Type B pancreatic cell (in vitro differentiated cells): ENCODE measurements around the gene TMEM108. TPM values are rescaled to one million over a fixed set of nuclear protein-coding genes. Genes with fewer than 3 reads are reported as not detected.

Experiments used
- DNase-seq: peaks from one replicate; pipeline ENCODE4 v3.0.0; 2021; ENCODE audit warnings: mixed read lengths; ENCODE audit not compliant: unreplicated experiment; ENCODE audit errors: extremely low spot score
- H3K27ac Mint-ChIP-seq: 2 replicates; pipeline ENCODE4 v1.8.0; 2021; ENCODE audit warnings: mild to moderate bottlenecking, mixed read lengths
- H3K27me3 Mint-ChIP-seq: 2 replicates; pipeline ENCODE4 v1.8.0; 2021; ENCODE audit warnings: mixed read lengths
- H3K36me3 Mint-ChIP-seq: 2 replicates; pipeline ENCODE4 v1.8.0; 2021; ENCODE audit warnings: mixed read lengths
- H3K4me1 Mint-ChIP-seq: one replicate; pipeline ENCODE4 v1.8.0; 2021; ENCODE audit warnings: mixed read lengths; ENCODE audit not compliant: unreplicated experiment
- H3K4me3 Mint-ChIP-seq: 2 replicates; pipeline ENCODE4 v1.8.0; 2021; ENCODE audit warnings: mild to moderate bottlenecking, mixed read lengths
- H3K9me3 Mint-ChIP-seq: 2 replicates; pipeline ENCODE4 v1.8.0; 2021; ENCODE audit warnings: mixed read lengths
- CTCF ChIP-seq: fragments of 200-600 bp; sonication (generic); conservative IDR thresholded peaks from 2 replicates; pipeline ENCODE4 v1.5.0; 2021; ENCODE audit warnings: antibody characterized with exemption, mild to moderate bottlenecking
- total RNA-seq: library from RNA; stranded (reverse); gene quantifications from 2 replicates; pipeline ENCODE4 v1.2.1, GENCODE V29; 2021; ENCODE audit warnings: low replicate concordance

Gene TMEM108
- total RNA-seq, 1 donor from 2014 or later: 7.4 TPM

DNA sequence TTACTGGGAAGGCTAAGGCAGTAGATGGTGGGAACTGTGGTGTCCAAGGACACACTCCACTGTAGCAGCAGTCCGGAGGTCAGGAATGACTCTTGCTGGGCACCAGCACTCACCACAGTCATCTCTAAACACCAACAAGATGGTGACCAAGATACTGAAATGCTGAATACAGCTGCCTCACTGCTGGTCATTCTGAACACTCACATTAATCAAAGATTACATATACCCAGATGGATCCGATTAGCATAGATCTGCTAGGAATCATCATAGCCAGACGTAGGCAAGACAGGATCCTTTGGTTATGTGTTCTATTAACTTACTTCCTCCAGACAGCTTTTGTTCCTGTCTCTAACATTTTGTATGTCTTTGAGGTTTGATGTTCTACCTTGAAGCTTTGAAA, 226.7 kb downstream of the TMEM108 start:
- Mint-ChIP-seq H3K9me3 (no peaks in the 10 kb centered on the region), H3K4me1 (peaks cover 7% of the 10 kb centered on the region), H3K27me3 (no peaks in the 10 kb centered on the region), H3K4me3 (no peak overlapping the region), H3K36me3 (no peaks in the 10 kb centered on the region), H3K27ac (no peak overlapping the region)
- no peak for TF ChIP-seq CTCF
- no peak for DNase-seq

DNA sequence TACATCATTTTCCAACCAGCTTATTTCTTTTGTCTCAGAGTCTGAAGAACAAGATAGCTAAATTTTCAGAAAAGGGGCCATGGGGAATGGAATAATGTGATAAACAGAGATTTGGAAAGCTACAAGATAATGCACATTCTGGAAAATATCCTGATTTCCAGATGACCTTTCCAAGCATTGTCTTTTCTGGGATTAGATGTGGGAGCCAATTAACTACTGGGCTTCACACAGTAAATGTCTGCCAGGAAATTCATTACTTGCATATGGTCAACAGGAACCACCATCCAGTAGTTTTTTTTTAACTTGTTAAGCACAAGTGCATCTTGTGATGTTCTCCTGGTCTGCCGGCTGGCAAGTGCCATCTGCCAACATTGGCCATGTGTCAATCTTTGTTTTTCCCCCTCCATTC, 230.5 kb downstream of the TMEM108 start:
- Mint-ChIP-seq H3K4me1 (peaks cover 11% of the 10 kb centered on the region), H3K9me3 (no peaks in the 10 kb centered on the region), H3K36me3 (no peaks in the 10 kb centered on the region), H3K27me3 (peaks cover under 1% of the 10 kb centered on the region), H3K27ac (no peak overlapping the region), H3K4me3 (no peak overlapping the region)
- no peak for DNase-seq
- TF ChIP-seq CTCF: no peak

- peaks cover 4% of the 10 kb centered on the region for H3K27me3 Mint-ChIP-seq
- no peaks in the 10 kb centered on the region for H3K9me3 Mint-ChIP-seq
- no peak for TF ChIP-seq CTCF
- no peaks in the 10 kb centered on the region for H3K36me3 Mint-ChIP-seq
- DNase-seq: no peak
- H3K27ac Mint-ChIP-seq: no peak overlapping the region
- H3K4me3 Mint-ChIP-seq: no peak overlapping the region
- H3K4me1 Mint-ChIP-seq: peaks cover 11% of the 10 kb centered on the region
Measured at GRCh38 chr3:133269393-133269792, 231.2 kb downstream of the TMEM108 start.

DNA sequence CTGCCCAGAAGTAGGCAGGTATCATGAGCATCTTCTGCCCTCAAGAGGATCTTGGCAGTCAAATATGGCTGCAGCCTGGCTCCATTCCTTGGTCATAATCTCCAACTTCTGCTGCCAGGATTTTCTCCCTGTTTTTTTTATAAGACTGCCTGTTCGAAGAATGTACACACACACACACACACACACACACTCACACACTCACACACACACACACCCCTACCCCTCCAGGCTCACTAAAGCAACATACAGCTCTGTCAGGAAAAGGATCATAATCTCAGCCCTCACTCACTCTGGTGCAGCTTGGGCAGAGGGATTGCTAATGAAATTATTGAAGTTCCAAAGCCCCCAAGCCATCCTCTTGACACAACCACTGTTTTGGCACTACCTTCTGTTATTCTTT, 232.4 kb downstream of the TMEM108 start:
- DNase-seq: no peak
- H3K27me3 Mint-ChIP-seq: peaks cover 4% of the 10 kb centered on the region
- TF ChIP-seq CTCF: no peak
- H3K36me3 Mint-ChIP-seq: no peaks in the 10 kb centered on the region
- no peaks in the 10 kb centered on the region for H3K9me3 Mint-ChIP-seq
- peaks cover 11% of the 10 kb centered on the region for H3K4me1 Mint-ChIP-seq
- H3K27ac Mint-ChIP-seq: no peak overlapping the region
- H3K4me3 Mint-ChIP-seq: no peak overlapping the region

DNA sequence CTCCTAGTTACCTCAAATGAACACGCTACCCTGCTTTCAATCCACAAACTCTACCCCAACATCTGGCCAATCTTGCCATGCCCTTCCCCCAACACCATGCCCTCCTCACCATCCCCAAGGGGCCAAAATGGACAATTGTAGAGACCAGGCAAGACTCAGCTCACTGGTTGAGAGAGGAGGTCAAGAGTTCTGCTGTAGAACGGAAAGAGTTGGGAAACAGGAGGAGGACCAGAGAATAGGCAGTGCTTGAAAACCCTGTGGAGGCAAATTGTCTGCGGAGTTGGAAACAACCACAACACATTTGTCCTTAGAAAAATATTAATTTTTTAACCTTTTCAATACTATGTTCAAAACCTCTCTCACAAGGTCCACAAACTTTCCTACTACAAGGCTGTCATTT, 232.9 kb downstream of the TMEM108 start:
- H3K27ac Mint-ChIP-seq: no peak overlapping the region
- no peaks in the 10 kb centered on the region for H3K36me3 Mint-ChIP-seq
- H3K27me3 Mint-ChIP-seq: peaks cover 4% of the 10 kb centered on the region
- H3K4me1 Mint-ChIP-seq: peaks cover 11% of the 10 kb centered on the region
- H3K4me3 Mint-ChIP-seq: no peak overlapping the region
- TF ChIP-seq CTCF: no peak
- no peak for DNase-seq
- H3K9me3 Mint-ChIP-seq: no peaks in the 10 kb centered on the region

GRCh38 chr3:133271539-133271938, 233.3 kb downstream of the TMEM108 start:
- Mint-ChIP-seq H3K36me3 (no peaks in the 10 kb centered on the region), H3K4me3 (no peak overlapping the region), H3K4me1 (peaks cover 11% of the 10 kb centered on the region), H3K27ac (no peak overlapping the region), H3K27me3 (peaks cover 4% of the 10 kb centered on the region), H3K9me3 (no peaks in the 10 kb centered on the region)
- TF ChIP-seq CTCF: no peak
- DNase-seq: no peak
